Body of pancreas (tissue), 4 donors: ENCODE data around the gene ZC3H18. TPM values are rescaled to one million over a fixed set of nuclear protein-coding genes. Genes with fewer than 3 reads are reported as not detected.

Experiments used
- ATAC-seq: fragments of 150-250 bp; one replicate; pipeline ENCODE4 v1.9.1; 2016
- DNase-seq, 4 donors: peaks; one replicate each; pipeline ENCODE4 v3.0.0-alpha.2; 2019
- H3K27ac ChIP-seq, 4 donors: fragments of 200-600 bp; sonication (generic); 1 replicate in 3 of 4; 2 replicates in 1 of 4; pipeline versions ENCODE4 v1.5.1 to v1.6.1; 2016 to 2019; ENCODE audit warnings: mild to moderate bottlenecking in 1 of 4, mixed read lengths in 1 of 4, moderate library complexity in 1 of 4
- H3K27me3 ChIP-seq, 2 donors: fragments of 200-600 bp; sonication (generic); one replicate each; pipeline ENCODE4 v1.6.0; 2016; ENCODE audit warnings: mild to moderate bottlenecking in 1 of 2
- H3K36me3 ChIP-seq, 2 donors: fragments of 200-600 bp; sonication (generic); replicated peaks in 1 of 2; 2 replicates each; pipeline ENCODE4 v1.5.1; 2016; ENCODE audit warnings: low read depth in 2 of 2; ENCODE audit not compliant: insufficient read depth in 1 of 2
- H3K4me1 ChIP-seq: fragments of 200-600 bp; sonication (generic); one replicate; pipeline ENCODE4 v1.6.0; 2016
- H3K4me3 ChIP-seq, 2 donors: fragments of 200-600 bp; sonication (generic); 1 replicate in 1 of 2; 2 replicates in 1 of 2; pipeline ENCODE4 v1.5.1; 2016 to 2019
- H3K9me3 ChIP-seq, 3 donors: fragments of 200-600 bp; sonication (generic); 1 replicate in 2 of 3; 2 replicates in 1 of 3; pipeline ENCODE4 v1.5.1; 2016
- POLR2A ChIP-seq, 3 donors: fragments of 450-650 bp; IDR thresholded peaks; one replicate each; pipeline ENCODE4 v1.6.1; 2016; ENCODE audit warnings: antibody characterized with exemption in 3 of 3, mild to moderate bottlenecking in 2 of 3
- WGBS, 2 donors: methylation state at CpG; one replicate each; pipeline ENCODE4 v1.1.5; 2017; 5-methylcytosine and 5-hydroxymethylcytosine counted together
- intact Hi-C: fragments of 100-400 bp; cut with DNase I; formaldehyde crosslinking; loops from one replicate; pipeline ENCODE4 v1.15.1; 2023
- total RNA-seq, 2 donors: library from RNA; depleted of rRNA; stranded (reverse); fragments of >200 nt; gene quantifications; one replicate each; pipeline ENCODE4 v1.1.0, GENCODE V29; 2016
- TF ChIP-seq, protein P1 (sequence below), 7 experiments: fragments of 450-650 bp in 4 of 7; fragments of 200-600 bp in 3 of 7; sonication (generic) in 3 of 7; IDR thresholded peaks; one replicate each; pipeline ENCODE4 v1.5.1; 2016 to 2019; ENCODE audit warnings: antibody characterized with exemption in 7 of 7

Gene ZC3H18
- total RNA-seq, 2 donors from 2014 or later = 11.7 to 22.4 TPM

DNA sequence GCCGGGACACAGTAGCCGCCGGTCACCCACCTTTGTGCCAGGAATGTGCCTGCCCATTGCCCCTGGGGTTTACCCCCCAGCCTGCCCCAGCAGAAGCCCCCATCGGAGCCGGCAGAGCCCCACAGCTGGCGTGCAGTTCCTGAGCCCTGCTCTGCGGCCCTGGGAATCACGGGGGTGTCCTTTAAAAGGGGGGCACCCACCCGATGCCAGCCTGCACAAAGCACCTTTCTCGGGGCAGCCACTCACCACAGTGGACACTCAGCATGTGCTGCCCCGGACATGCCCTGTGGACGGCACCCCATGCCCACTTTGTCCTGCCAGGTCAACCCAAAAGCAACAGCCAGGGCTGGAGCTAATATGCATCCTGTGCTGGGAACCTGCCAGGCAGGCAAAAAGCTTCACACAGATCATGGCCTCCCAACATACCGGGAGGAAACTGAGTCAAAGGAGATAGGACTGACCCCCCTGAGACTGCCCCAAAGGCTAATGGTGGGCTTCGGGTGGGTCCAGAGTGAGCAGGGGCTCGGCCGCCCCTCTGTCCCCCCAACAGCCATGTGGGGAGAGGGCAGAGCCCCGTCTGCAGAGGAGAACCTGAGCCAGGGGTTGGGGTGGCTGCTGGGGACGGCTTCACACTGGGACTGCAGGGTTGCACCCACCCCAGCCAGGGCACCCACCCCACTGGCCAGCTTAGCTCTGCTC, 45.8 kb upstream of the ZC3H18 start:
- WGBS, 2 donors = 70 to 90% methylated on average over 3 to 17 of the region's 18 CpGs
- no peak for TF ChIP-seq POLR2A (IDR thresholded peaks at IDR 0.05)
- TF ChIP-seq, protein P1, sequence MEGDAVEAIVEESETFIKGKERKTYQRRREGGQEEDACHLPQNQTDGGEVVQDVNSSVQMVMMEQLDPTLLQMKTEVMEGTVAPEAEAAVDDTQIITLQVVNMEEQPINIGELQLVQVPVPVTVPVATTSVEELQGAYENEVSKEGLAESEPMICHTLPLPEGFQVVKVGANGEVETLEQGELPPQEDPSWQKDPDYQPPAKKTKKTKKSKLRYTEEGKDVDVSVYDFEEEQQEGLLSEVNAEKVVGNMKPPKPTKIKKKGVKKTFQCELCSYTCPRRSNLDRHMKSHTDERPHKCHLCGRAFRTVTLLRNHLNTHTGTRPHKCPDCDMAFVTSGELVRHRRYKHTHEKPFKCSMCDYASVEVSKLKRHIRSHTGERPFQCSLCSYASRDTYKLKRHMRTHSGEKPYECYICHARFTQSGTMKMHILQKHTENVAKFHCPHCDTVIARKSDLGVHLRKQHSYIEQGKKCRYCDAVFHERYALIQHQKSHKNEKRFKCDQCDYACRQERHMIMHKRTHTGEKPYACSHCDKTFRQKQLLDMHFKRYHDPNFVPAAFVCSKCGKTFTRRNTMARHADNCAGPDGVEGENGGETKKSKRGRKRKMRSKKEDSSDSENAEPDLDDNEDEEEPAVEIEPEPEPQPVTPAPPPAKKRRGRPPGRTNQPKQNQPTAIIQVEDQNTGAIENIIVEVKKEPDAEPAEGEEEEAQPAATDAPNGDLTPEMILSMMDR (IDR thresholded peaks at IDR 0.05) = no peak
- peak overlapping the region; percentile 10 to 34 (median 22) for H3K27ac ChIP-seq
- H3K4me3 ChIP-seq = no peak overlapping the region
- intact Hi-C loops = no loop called here
- DNase-seq (no peak), ATAC-seq (no peak)
- H3K36me3 ChIP-seq = peaks cover 0 to 2% of the 10 kb centered on the region in 2 donors
- no peaks in the 10 kb centered on the region for H3K9me3 ChIP-seq
- no peaks in the 10 kb centered on the region for H3K27me3 ChIP-seq
- peaks cover 36% of the 10 kb centered on the region for H3K4me1 ChIP-seq

DNA sequence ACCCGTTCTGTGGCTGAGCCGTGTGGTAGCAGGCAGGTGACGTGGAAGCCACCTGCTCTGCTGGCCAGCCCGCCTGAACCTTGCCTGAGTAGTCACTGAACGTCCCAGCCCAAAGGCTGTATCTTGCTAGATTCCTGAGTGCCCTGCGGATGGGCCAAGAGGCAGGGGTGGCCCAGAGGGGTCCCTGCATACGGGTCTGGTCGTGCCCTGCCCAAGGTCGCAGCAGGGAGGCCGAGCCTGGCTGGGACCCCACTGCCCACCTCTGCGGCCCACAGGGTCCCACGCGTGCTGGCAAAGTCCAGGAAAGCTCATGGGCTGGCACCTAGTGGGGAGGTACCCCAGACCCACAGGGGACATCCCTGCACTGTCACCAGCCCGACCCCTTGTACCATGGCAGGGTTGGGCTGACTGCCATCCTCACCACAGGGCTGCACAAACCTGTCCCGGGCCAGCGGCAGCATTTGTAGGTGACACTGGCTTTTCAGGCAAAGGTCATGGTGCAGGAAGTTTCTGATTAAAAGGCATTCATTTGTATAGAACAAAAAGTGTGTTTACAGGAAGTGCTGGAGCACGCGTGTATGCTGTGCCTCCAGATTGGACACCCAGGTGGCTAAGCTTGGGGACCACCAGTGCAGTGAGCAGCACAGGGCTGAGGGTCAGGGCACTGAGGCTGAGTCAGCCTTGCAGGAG, 45.1 kb upstream of the ZC3H18 start:
- peak overlapping the region in 2 of 4 donors; percentile 30 to 34 for H3K27ac ChIP-seq
- H3K36me3 ChIP-seq = peaks cover 0 to 2% of the 10 kb centered on the region in 2 donors
- ATAC-seq (no peak), DNase-seq (peak in 2 of 4 donors; percentile 59 to 63)
- 45 to 53% methylated on average over 7 to 18 of the region's 18 CpGs for WGBS, 2 donors
- H3K9me3 ChIP-seq = no peaks in the 10 kb centered on the region
- intact Hi-C loops = loop anchor here (5.0 kb wide), 1 partner anchor 83 kb away; no protein-coding TSS in a partner anchor
- TF ChIP-seq, protein P1 (IDR thresholded peaks at IDR 0.05) = no peak
- TF ChIP-seq POLR2A (IDR thresholded peaks at IDR 0.05) = no peak
- H3K27me3 ChIP-seq = no peaks in the 10 kb centered on the region
- H3K4me1 ChIP-seq = peaks cover 36% of the 10 kb centered on the region
- H3K4me3 ChIP-seq = no peak overlapping the region

DNA sequence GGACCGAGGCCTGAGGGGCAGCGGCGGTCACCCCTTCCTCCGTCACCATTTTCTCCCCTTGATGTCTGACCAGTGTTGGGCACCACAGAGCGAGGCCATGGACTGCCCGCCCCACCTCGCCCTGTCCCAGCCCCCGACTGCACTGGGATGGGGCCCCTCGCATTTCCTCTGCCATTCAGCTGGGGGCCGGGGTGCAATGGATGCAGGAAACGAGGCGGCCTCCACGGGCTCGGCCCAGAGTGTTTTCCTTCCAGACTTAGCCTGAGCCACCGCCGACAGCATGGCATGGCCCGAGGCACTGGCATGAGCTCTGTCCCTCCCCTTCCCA, 44.6 kb upstream of the ZC3H18 start:
- WGBS, 2 donors = 61 to 79% methylated on average over 13 to 16 of the region's 17 CpGs
- intact Hi-C loops = loop anchor here (5.0 kb wide), 1 partner anchor 83 kb away; no protein-coding TSS in a partner anchor
- ATAC-seq = no peak
- Histone ChIP-seq H3K9me3 (no peaks in the 10 kb centered on the region), H3K4me1 (peaks cover 36% of the 10 kb centered on the region), H3K36me3 (peaks cover 0 to 2% of the 10 kb centered on the region in 2 donors), H3K27me3 (no peaks in the 10 kb centered on the region), H3K4me3 (no peak overlapping the region), H3K27ac (peak overlapping the region in 1 of 4 donors; percentile 34)
- TF ChIP-seq POLR2A (IDR thresholded peaks at IDR 0.05) = no peak
- TF ChIP-seq, protein P1 (IDR thresholded peaks at IDR 0.05) = no peak
- no peak for DNase-seq

DNA sequence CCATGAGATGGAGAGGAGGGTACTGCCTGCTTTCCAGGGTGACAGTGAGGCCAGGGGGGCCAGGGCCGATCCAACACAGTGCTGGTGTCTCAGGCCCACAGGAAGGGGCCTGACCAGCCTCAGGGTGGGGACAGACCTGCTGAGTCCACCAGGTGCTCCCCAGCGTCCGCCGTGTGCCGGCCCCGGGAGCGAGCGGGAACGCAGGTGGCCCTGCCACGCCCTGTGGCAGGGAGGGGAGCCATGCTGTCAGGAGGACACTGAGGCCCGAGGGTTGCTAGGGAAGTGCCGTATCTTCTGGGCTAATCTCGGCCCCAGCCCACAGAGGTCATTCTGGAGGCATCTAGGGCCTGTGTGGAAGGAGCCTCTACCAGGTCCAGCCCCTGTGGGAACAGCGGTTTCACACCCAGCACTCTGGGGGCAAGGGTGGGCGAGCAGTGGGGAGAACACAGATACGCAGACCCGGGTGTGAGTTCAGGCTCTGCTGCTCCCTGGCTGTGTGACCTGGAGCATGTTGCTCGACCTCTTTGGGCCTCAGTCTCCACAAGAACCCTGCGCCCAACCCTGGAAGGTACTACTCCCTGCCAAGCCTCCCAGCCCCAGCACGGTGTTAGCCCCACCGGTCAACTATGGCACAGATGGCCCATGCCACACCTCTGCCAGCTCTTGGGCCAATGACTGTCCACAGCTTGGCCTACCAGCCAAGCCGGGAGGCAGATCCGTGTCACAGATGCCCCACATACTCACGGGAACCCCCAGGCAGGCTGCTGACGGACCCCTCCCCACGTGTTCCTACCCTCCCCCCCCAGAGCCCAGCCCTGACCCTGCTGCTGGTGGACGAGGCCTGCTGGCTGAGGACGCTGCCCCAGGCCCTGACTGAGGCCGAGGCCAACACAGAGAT, 43.9 kb upstream of the ZC3H18 start:
- Histone ChIP-seq H3K9me3 (no peaks in the 10 kb centered on the region), H3K4me1 (peaks cover 36% of the 10 kb centered on the region), H3K4me3 (no peak overlapping the region), H3K27ac (peak overlapping the region in 1 of 4 donors; percentile 5), H3K27me3 (no peaks in the 10 kb centered on the region), H3K36me3 (peaks cover 0 to 2% of the 10 kb centered on the region in 2 donors)
- ATAC-seq (no peak), DNase-seq (peak in 1 of 4 donors; percentile 14)
- TF ChIP-seq POLR2A (IDR thresholded peaks at IDR 0.05) = no peak
- TF ChIP-seq, protein P1 (IDR thresholded peaks at IDR 0.05) = no peak
- intact Hi-C loops = loop anchor here (5.0 kb wide), 1 partner anchor 84 kb away; no protein-coding TSS in a partner anchor
- 53 to 74% methylated on average over 4 to 29 of the region's 29 CpGs for WGBS, 2 donors
